Activated CD4-positive, alpha-beta memory T cell treated with anti-CD3 and anti-CD28 coated beads, Interleukin-2, amount 10 ng/mL, durations not matched to agents 7 days and 5 days (primary cell): Measurements from ENCODE around the gene COL6A5. TPM values are rescaled to one million over a fixed set of nuclear protein-coding genes. Genes with fewer than 3 reads are reported as not detected.
"Not testable (repeated sequence)": the region's sequence is repeated elsewhere in the genome, so short reads cannot be mapped to it uniquely, and the experiment has no call there.

Experiments used
- CTCF ChIA-PET: fragments of 350-600 bp; sonication (Branson Sonifier 250); formaldehyde crosslinking; loops from one replicate; lab custom pipeline; 2021; ENCODE audit warnings: antibody characterized with exemption, inconsistent platforms; lab: Charles Lee
- POLR2A ChIA-PET: fragments of 350-600 bp; sonication (Branson Sonifier 250); formaldehyde crosslinking; loops from one replicate; lab custom pipeline; 2021; ENCODE audit warnings: antibody characterized with exemption; lab: Charles Lee
- DNase-seq: peaks from one replicate; pipeline ENCODE4 v3.0.0-alpha.2; 2020
- H3K27ac Mint-ChIP-seq: one replicate; pipeline ENCODE4 v1.8.0; 2021; ENCODE audit warnings: mild to moderate bottlenecking, mixed read lengths
- H3K27me3 Mint-ChIP-seq: one replicate; pipeline ENCODE4 v1.8.0; 2021; ENCODE audit warnings: mixed read lengths
- H3K36me3 Mint-ChIP-seq: one replicate; pipeline ENCODE4 v1.8.0; 2021; ENCODE audit warnings: low read depth, mixed read lengths
- H3K4me1 Mint-ChIP-seq: one replicate; pipeline ENCODE4 v1.8.0; 2021; ENCODE audit warnings: mixed read lengths
- H3K4me3 Mint-ChIP-seq: one replicate; pipeline ENCODE4 v1.8.0; 2021; ENCODE audit warnings: mild to moderate bottlenecking, mixed read lengths
- H3K9me3 Mint-ChIP-seq: one replicate; pipeline ENCODE4 v1.8.0; 2021; ENCODE audit warnings: mixed read lengths
- total RNA-seq, 2 experiments: library from RNA; stranded (reverse); gene quantifications; one replicate each; pipeline ENCODE4 v1.2.3, GENCODE V29; 2021

The COL6A5 gene
- total RNA-seq, 2 experiments from 2014 or later = 0.03 to 0.05 TPM

- Mint-ChIP-seq H3K4me1 (no peaks in the 10 kb centered on the region), H3K36me3 (no peaks in the 10 kb centered on the region), H3K27me3 (peaks cover 2% of the 10 kb centered on the region), H3K27ac (no peak overlapping the region), H3K9me3 (no peaks in the 10 kb centered on the region), H3K4me3 (no peak overlapping the region)
- ChIA-PET POLR2A (no interaction called here), CTCF (no interaction called here)
- DNase-seq = no peak
Measured at GRCh38 chr3:130395916-130396315, 50.4 kb downstream of the COL6A5 start.

- POLR2A ChIA-PET = no interaction called here
- H3K4me3 Mint-ChIP-seq = no peak overlapping the region
- peaks cover 6% of the 10 kb centered on the region for H3K9me3 Mint-ChIP-seq
- H3K36me3 Mint-ChIP-seq = no peaks in the 10 kb centered on the region
- no peaks in the 10 kb centered on the region for H3K27me3 Mint-ChIP-seq
- CTCF ChIA-PET = no interaction called here
- H3K4me1 Mint-ChIP-seq = no peaks in the 10 kb centered on the region
- H3K27ac Mint-ChIP-seq = no peak overlapping the region
- DNase-seq = no peak
Measured at GRCh38 chr3:130404401-130404800, 58.9 kb downstream of the COL6A5 start.

- Mint-ChIP-seq H3K9me3 (peaks cover 6% of the 10 kb centered on the region), H3K4me1 (no peaks in the 10 kb centered on the region), H3K27me3 (no peaks in the 10 kb centered on the region), H3K36me3 (no peaks in the 10 kb centered on the region), H3K27ac (no peak overlapping the region), H3K4me3 (no peak overlapping the region)
- no peak for DNase-seq
- CTCF ChIA-PET = no interaction called here
- POLR2A ChIA-PET = no interaction called here
Measured at GRCh38 chr3:130405956-130406355, 60.5 kb downstream of the COL6A5 start.

GRCh38 chr3:130408253-130408652, 62.8 kb downstream of the COL6A5 start:
- H3K27ac Mint-ChIP-seq, H3K36me3 Mint-ChIP-seq, H3K4me3 Mint-ChIP-seq, H3K4me1 Mint-ChIP-seq, POLR2A ChIA-PET, H3K9me3 Mint-ChIP-seq, CTCF ChIA-PET, DNase-seq, H3K27me3 Mint-ChIP-seq: not testable (repeated sequence)

- Mint-ChIP-seq H3K36me3 (no peaks in the 10 kb centered on the region), H3K4me1 (no peaks in the 10 kb centered on the region), H3K9me3 (peaks cover 6% of the 10 kb centered on the region), H3K27me3 (peaks cover 3% of the 10 kb centered on the region), H3K27ac (no peak overlapping the region), H3K4me3 (no peak overlapping the region)
- CTCF ChIA-PET = interaction anchor here (0.5 kb wide), 1 partner anchor 336 kb away, joined by 5 read pairs; the partner anchor contains the start of gene PIK3R4
- no peak for DNase-seq
- POLR2A ChIA-PET = no interaction called here
Measured at GRCh38 chr3:130411320-130411719, 65.8 kb downstream of the COL6A5 start.

GRCh38 chr3:130412991-130413560, 67.6 kb downstream of the COL6A5 start:
- peaks cover 6% of the 10 kb centered on the region for H3K9me3 Mint-ChIP-seq
- no peak for DNase-seq
- H3K36me3 Mint-ChIP-seq = no peaks in the 10 kb centered on the region
- no peaks in the 10 kb centered on the region for H3K4me1 Mint-ChIP-seq
- H3K27ac Mint-ChIP-seq = no peak overlapping the region
- H3K27me3 Mint-ChIP-seq = peaks cover 3% of the 10 kb centered on the region
- POLR2A ChIA-PET = no interaction called here
- CTCF ChIA-PET = no interaction called here
- H3K4me3 Mint-ChIP-seq = no peak overlapping the region

GRCh38 chr3:130414457-130414856, 69.0 kb downstream of the COL6A5 start:
- ChIA-PET POLR2A (no interaction called here), CTCF (no interaction called here)
- Mint-ChIP-seq H3K4me1 (no peaks in the 10 kb centered on the region), H3K27me3 (peaks cover 4% of the 10 kb centered on the region), H3K36me3 (no peaks in the 10 kb centered on the region), H3K27ac (no peak overlapping the region), H3K4me3 (no peak overlapping the region), H3K9me3 (no peaks in the 10 kb centered on the region)
- no peak for DNase-seq

- H3K4me3 Mint-ChIP-seq = no peak overlapping the region
- H3K36me3 Mint-ChIP-seq = no peaks in the 10 kb centered on the region
- no peak for DNase-seq
- POLR2A ChIA-PET = no interaction called here
- H3K27ac Mint-ChIP-seq = no peak overlapping the region
- CTCF ChIA-PET = no interaction called here
- no peaks in the 10 kb centered on the region for H3K9me3 Mint-ChIP-seq
- H3K4me1 Mint-ChIP-seq = no peaks in the 10 kb centered on the region
- H3K27me3 Mint-ChIP-seq = peaks cover 8% of the 10 kb centered on the region
Measured at GRCh38 chr3:130420466-130420865, 75.0 kb downstream of the COL6A5 start.

- no peaks in the 10 kb centered on the region for H3K4me1 Mint-ChIP-seq
- ChIA-PET CTCF (no interaction called here), POLR2A (no interaction called here)
- peaks cover 8% of the 10 kb centered on the region for H3K27me3 Mint-ChIP-seq
- no peak overlapping the region for H3K27ac Mint-ChIP-seq
- H3K36me3 Mint-ChIP-seq = no peaks in the 10 kb centered on the region
- DNase-seq = no peak
- H3K9me3 Mint-ChIP-seq = no peaks in the 10 kb centered on the region
- H3K4me3 Mint-ChIP-seq = no peak overlapping the region
Measured at GRCh38 chr3:130423064-130423463, 77.6 kb downstream of the COL6A5 start.

GRCh38 chr3:130424837-130425236, 79.4 kb downstream of the COL6A5 start:
- POLR2A ChIA-PET = no interaction called here
- no peak overlapping the region for H3K4me3 Mint-ChIP-seq
- H3K9me3 Mint-ChIP-seq = no peaks in the 10 kb centered on the region
- no peak overlapping the region for H3K27ac Mint-ChIP-seq
- no peaks in the 10 kb centered on the region for H3K4me1 Mint-ChIP-seq
- DNase-seq = no peak
- CTCF ChIA-PET = no interaction called here
- H3K36me3 Mint-ChIP-seq = no peaks in the 10 kb centered on the region
- H3K27me3 Mint-ChIP-seq = peaks cover 7% of the 10 kb centered on the region

- DNase-seq = no peak
- no peak overlapping the region for H3K27ac Mint-ChIP-seq
- ChIA-PET CTCF (no interaction called here), POLR2A (no interaction called here)
- no peak overlapping the region for H3K4me3 Mint-ChIP-seq
- H3K4me1 Mint-ChIP-seq = no peaks in the 10 kb centered on the region
- H3K9me3 Mint-ChIP-seq = no peaks in the 10 kb centered on the region
- H3K27me3 Mint-ChIP-seq = peaks cover 4% of the 10 kb centered on the region
- no peaks in the 10 kb centered on the region for H3K36me3 Mint-ChIP-seq
Measured at GRCh38 chr3:130425484-130425883, 80.0 kb downstream of the COL6A5 start.

- no peak for DNase-seq
- CTCF ChIA-PET = no interaction called here
- no peaks in the 10 kb centered on the region for H3K9me3 Mint-ChIP-seq
- H3K4me1 Mint-ChIP-seq = no peaks in the 10 kb centered on the region
- no peak overlapping the region for H3K27ac Mint-ChIP-seq
- no peak overlapping the region for H3K4me3 Mint-ChIP-seq
- POLR2A ChIA-PET = no interaction called here
- peaks cover 3% of the 10 kb centered on the region for H3K27me3 Mint-ChIP-seq
- no peaks in the 10 kb centered on the region for H3K36me3 Mint-ChIP-seq
Measured at GRCh38 chr3:130426206-130426605, 80.7 kb downstream of the COL6A5 start.

- POLR2A ChIA-PET = no interaction called here
Measured at GRCh38 chr3:130428871-130429712, 83.6 kb downstream of the COL6A5 start.

GRCh38 chr3:130429713-130430023, 84.2 kb downstream of the COL6A5 start:
- H3K9me3 Mint-ChIP-seq = no peaks in the 10 kb centered on the region
- H3K4me1 Mint-ChIP-seq = no peaks in the 10 kb centered on the region
- CTCF ChIA-PET = no interaction called here
- DNase-seq = no peak
- H3K27me3 Mint-ChIP-seq = no peaks in the 10 kb centered on the region
- no peak overlapping the region for H3K27ac Mint-ChIP-seq
- POLR2A ChIA-PET = no interaction called here
- no peak overlapping the region for H3K4me3 Mint-ChIP-seq
- H3K36me3 Mint-ChIP-seq = no peaks in the 10 kb centered on the region

More at GRCh38 chr3:130428871-130429712, 83.6 kb downstream of the COL6A5 start:
- Mint-ChIP-seq H3K9me3 (no peaks in the 10 kb centered on the region), H3K27me3 (no peaks in the 10 kb centered on the region), H3K4me3 (no peak overlapping the region), H3K36me3 (no peaks in the 10 kb centered on the region), H3K27ac (no peak overlapping the region), H3K4me1 (no peaks in the 10 kb centered on the region)
- CTCF ChIA-PET = no interaction called here
- no peak for DNase-seq
